ENCODE measurements around the gene VPS13C. TPM values are rescaled to one million over a fixed set of nuclear protein-coding genes. Genes with fewer than 3 reads are reported as not detected.
A peak's percentile ranks its signal among the peaks of the same experiment; 100 is the strongest.

The VPS13C gene
- total RNA-seq, 1 donor from 2014 or later: 60.2 TPM

GRCh38 chr15:61929452-61929851, 130.8 kb downstream of the VPS13C start:
- Mint-ChIP-seq H3K4me3 (ENCODE audit: unreplicated experiment) (no peak overlapping the region), H3K9me3 (ENCODE audit: unreplicated experiment) (no peaks in the 10 kb centered on the region), H3K27me3 (ENCODE audit: unreplicated experiment) (no peaks in the 10 kb centered on the region), H3K27ac (ENCODE audit: unreplicated experiment) (no peak overlapping the region), H3K36me3 (ENCODE audit: unreplicated experiment) (peaks cover 36% of the 10 kb centered on the region), H3K4me1 (ENCODE audit: unreplicated experiment) (no peaks in the 10 kb centered on the region)
- no peak for TF ChIP-seq CTCF (IDR thresholded peaks at IDR 0.05)
- DNase-seq (ENCODE audit: extremely low spot score, unreplicated experiment): no peak

DNA sequence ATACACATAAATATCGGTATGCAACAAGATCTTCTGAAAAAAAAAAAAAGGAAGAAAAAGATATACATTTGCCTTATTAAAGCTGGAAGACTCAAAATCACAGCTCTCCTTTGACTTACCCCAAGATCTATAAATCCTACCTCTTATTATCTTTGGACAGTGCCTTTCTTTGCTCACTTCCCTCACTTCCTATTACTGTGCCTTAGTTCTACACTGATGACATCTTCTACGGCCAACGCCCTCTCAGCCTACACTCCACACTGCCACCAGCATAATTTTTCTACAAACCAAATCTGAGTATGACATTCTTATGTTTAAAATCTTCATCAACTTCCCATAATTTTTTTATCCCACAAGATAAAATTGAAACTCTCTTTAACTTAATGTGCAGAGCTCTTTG, 137.1 kb downstream of the VPS13C start:
- TF ChIP-seq CTCF (IDR thresholded peaks at IDR 0.05): no peak
- no peak for DNase-seq (ENCODE audit: extremely low spot score, unreplicated experiment)
- Mint-ChIP-seq H3K4me3 (ENCODE audit: unreplicated experiment) (no peak overlapping the region), H3K9me3 (ENCODE audit: unreplicated experiment) (peaks cover 3% of the 10 kb centered on the region), H3K4me1 (ENCODE audit: unreplicated experiment) (no peaks in the 10 kb centered on the region), H3K27me3 (ENCODE audit: unreplicated experiment) (no peaks in the 10 kb centered on the region), H3K36me3 (ENCODE audit: unreplicated experiment) (peaks cover 37% of the 10 kb centered on the region), H3K27ac (ENCODE audit: unreplicated experiment) (peak overlapping the region; percentile 17)

GRCh38 chr15:61921093-61921492, 139.2 kb downstream of the VPS13C start:
- Mint-ChIP-seq H3K27ac (ENCODE audit: unreplicated experiment) (no peak overlapping the region), H3K27me3 (ENCODE audit: unreplicated experiment) (no peaks in the 10 kb centered on the region), H3K4me1 (ENCODE audit: unreplicated experiment) (no peaks in the 10 kb centered on the region), H3K36me3 (ENCODE audit: unreplicated experiment) (peaks cover 41% of the 10 kb centered on the region), H3K4me3 (ENCODE audit: unreplicated experiment) (no peak overlapping the region), H3K9me3 (ENCODE audit: unreplicated experiment) (peaks cover 3% of the 10 kb centered on the region)
- TF ChIP-seq CTCF (IDR thresholded peaks at IDR 0.05): no peak
- DNase-seq (ENCODE audit: extremely low spot score, unreplicated experiment): no peak

DNA sequence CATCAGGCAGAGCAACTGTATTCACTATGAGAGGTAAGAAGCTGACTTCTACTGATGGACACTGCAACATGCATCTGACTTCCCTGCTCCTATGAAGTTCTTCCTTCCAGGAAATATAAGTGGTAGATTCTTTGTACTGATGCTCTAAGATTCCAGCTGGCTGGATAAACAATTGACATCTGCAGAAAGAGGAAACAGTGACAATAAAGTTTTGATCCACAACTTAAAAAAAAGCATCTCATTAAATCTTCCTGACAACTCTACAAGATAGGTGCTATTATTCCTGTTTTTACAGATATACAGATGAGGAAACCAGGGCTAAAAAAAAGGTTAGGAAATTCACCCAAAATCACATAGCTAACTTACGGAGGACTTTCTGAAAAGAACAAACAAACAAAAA, 142.8 kb downstream of the VPS13C start:
- H3K36me3 Mint-ChIP-seq (ENCODE audit: unreplicated experiment): peaks cover 39% of the 10 kb centered on the region
- no peaks in the 10 kb centered on the region for H3K9me3 Mint-ChIP-seq (ENCODE audit: unreplicated experiment)
- no peak for DNase-seq (ENCODE audit: extremely low spot score, unreplicated experiment)
- no peak overlapping the region for H3K4me3 Mint-ChIP-seq (ENCODE audit: unreplicated experiment)
- no peak overlapping the region for H3K27ac Mint-ChIP-seq (ENCODE audit: unreplicated experiment)
- TF ChIP-seq CTCF (IDR thresholded peaks at IDR 0.05): no peak
- H3K4me1 Mint-ChIP-seq (ENCODE audit: unreplicated experiment): no peaks in the 10 kb centered on the region
- no peaks in the 10 kb centered on the region for H3K27me3 Mint-ChIP-seq (ENCODE audit: unreplicated experiment)

DNA sequence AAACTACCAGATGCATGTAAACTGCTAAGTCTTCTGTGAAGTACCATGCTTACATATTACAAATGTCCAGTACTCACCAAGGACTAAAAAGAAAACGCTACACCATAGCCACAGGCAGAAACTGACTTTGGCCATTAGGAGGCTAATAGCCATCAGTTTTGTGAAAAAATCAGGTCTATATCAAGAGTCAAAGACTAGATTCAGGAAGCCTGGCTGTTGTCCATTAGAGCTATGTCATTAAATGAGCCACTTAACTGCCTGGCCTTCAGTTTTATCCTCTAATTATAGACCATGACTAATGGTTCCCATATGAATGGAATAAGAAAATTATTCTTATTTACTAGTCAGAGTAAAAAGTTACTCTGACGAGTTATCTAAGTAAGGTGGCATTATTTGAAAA, 144.1 kb downstream of the VPS13C start:
- no peak for DNase-seq (ENCODE audit: extremely low spot score, unreplicated experiment)
- Mint-ChIP-seq H3K27me3 (ENCODE audit: unreplicated experiment) (no peaks in the 10 kb centered on the region), H3K4me3 (ENCODE audit: unreplicated experiment) (no peak overlapping the region), H3K9me3 (ENCODE audit: unreplicated experiment) (no peaks in the 10 kb centered on the region), H3K27ac (ENCODE audit: unreplicated experiment) (no peak overlapping the region), H3K4me1 (ENCODE audit: unreplicated experiment) (peaks cover 3% of the 10 kb centered on the region), H3K36me3 (ENCODE audit: unreplicated experiment) (peaks cover 32% of the 10 kb centered on the region)
- TF ChIP-seq CTCF (IDR thresholded peaks at IDR 0.05): no peak

All from osteocyte (in vitro differentiated cells).